Upper lobe of right lung (tissue), 1 donor: ENCODE data around the gene DPP10. TPM values are rescaled to one million over a fixed set of nuclear protein-coding genes. Genes with fewer than 3 reads are reported as not detected.

Experiments used
- ATAC-seq: fragments of 200-7000 bp; cut with Tn5 transposase; one replicate; pipeline ENCODE4 v1.9.1; 2020; ENCODE audit warnings: mild to moderate bottlenecking, moderate library complexity
- DNase-seq: peaks from one replicate; pipeline ENCODE4 v3.0.0-alpha.2; 2020
- H3K27ac ChIP-seq: fragments of 200-600 bp; one replicate; pipeline ENCODE4 v1.8.0; 2022
- H3K27me3 ChIP-seq: fragments of 200-600 bp; one replicate; pipeline ENCODE4 v1.8.0; 2022; ENCODE audit warnings: mild to moderate bottlenecking
- H3K36me3 ChIP-seq: fragments of 200-600 bp; one replicate; pipeline ENCODE4 v1.8.0; 2022
- H3K4me1 ChIP-seq: fragments of 200-600 bp; one replicate; pipeline ENCODE4 v1.8.0; 2022
- H3K4me3 ChIP-seq: fragments of 200-600 bp; one replicate; pipeline ENCODE4 v1.8.0; 2022; ENCODE audit warnings: mild to moderate bottlenecking
- H3K9me3 ChIP-seq: fragments of 200-600 bp; one replicate; pipeline ENCODE4 v1.8.0; 2022
- CTCF ChIP-seq: fragments of 200-600 bp; IDR thresholded peaks from one replicate; pipeline ENCODE4 v1.8.0; 2022; ENCODE audit warnings: antibody characterized with exemption
- intact Hi-C: fragments of 100-400 bp; cut with DNase I; formaldehyde crosslinking; loops from one replicate; pipeline ENCODE4 v1.11.0; 2022
- total RNA-seq: library from RNA; stranded (reverse); fragmentation: NEBNext Ultra II Directional; extraction: Animal tissue kit (Norgen Biotek cat#: 25700); gene quantifications from one replicate; pipeline ENCODE4 v1.2.1, GENCODE V29; 2021
- donor health status: DM: no; HTN: yes; CAD: no; lungs with severe emphysema.

DPP10 gene
- total RNA-seq, 1 donor from 2014 or later, result 1.0 TPM

- no peaks in the 10 kb centered on the region for H3K4me1 ChIP-seq
- no peaks in the 10 kb centered on the region for H3K27me3 ChIP-seq
- no peak overlapping the region for H3K4me3 ChIP-seq
- intact Hi-C loops, result no loop called here
- no peaks in the 10 kb centered on the region for H3K36me3 ChIP-seq
- TF ChIP-seq CTCF, result no peak
- H3K9me3 ChIP-seq, result no peaks in the 10 kb centered on the region
- DNase-seq (no peak), ATAC-seq (no peak)
- H3K27ac ChIP-seq, result no peak overlapping the region
Measured at GRCh38 chr2:115214050-115214449, 771.6 kb downstream of the DPP10 start.

GRCh38 chr2:115219296-115219695, 776.9 kb downstream of the DPP10 start:
- H3K27me3 ChIP-seq, result no peaks in the 10 kb centered on the region
- H3K4me1 ChIP-seq, result no peaks in the 10 kb centered on the region
- H3K27ac ChIP-seq, result no peak overlapping the region
- ATAC-seq (no peak), DNase-seq (no peak)
- no peak overlapping the region for H3K4me3 ChIP-seq
- no peaks in the 10 kb centered on the region for H3K36me3 ChIP-seq
- no peak for TF ChIP-seq CTCF
- intact Hi-C loops, result no loop called here
- no peaks in the 10 kb centered on the region for H3K9me3 ChIP-seq

GRCh38 chr2:115234186-115234585, 791.7 kb downstream of the DPP10 start:
- ATAC-seq, result no peak
- Histone ChIP-seq H3K27ac (no peak overlapping the region), H3K4me1 (no peaks in the 10 kb centered on the region), H3K36me3 (no peaks in the 10 kb centered on the region), H3K27me3 (no peaks in the 10 kb centered on the region), H3K9me3 (no peaks in the 10 kb centered on the region), H3K4me3 (no peak overlapping the region)
- no peak for TF ChIP-seq CTCF
- intact Hi-C loops, result no loop called here
- no peak for DNase-seq

DNA sequence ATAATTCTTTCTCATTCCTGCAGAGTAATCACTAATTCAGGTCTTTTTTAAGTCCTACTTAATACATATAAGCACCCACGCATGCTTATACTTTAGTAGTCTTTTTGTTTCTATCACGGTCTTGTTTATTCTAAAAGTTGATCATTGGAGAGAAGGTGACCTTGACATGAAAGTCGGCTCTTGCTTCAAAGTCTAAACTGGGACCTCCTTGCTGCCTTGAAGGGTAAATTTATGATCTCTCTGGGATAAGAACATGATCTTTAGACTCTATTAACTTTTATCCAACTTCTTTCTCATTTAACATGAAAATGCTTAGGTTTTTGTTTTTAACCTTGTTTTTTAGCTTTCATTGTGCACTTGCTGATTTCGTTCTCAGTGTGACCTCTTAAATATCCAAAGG, 792.3 kb downstream of the DPP10 start:
- H3K4me3 ChIP-seq, result no peak overlapping the region
- ATAC-seq (no peak), DNase-seq (no peak)
- TF ChIP-seq CTCF, result no peak
- H3K27me3 ChIP-seq, result no peaks in the 10 kb centered on the region
- no peaks in the 10 kb centered on the region for H3K4me1 ChIP-seq
- H3K36me3 ChIP-seq, result no peaks in the 10 kb centered on the region
- intact Hi-C loops, result no loop called here
- no peaks in the 10 kb centered on the region for H3K9me3 ChIP-seq
- H3K27ac ChIP-seq, result no peak overlapping the region

DNA sequence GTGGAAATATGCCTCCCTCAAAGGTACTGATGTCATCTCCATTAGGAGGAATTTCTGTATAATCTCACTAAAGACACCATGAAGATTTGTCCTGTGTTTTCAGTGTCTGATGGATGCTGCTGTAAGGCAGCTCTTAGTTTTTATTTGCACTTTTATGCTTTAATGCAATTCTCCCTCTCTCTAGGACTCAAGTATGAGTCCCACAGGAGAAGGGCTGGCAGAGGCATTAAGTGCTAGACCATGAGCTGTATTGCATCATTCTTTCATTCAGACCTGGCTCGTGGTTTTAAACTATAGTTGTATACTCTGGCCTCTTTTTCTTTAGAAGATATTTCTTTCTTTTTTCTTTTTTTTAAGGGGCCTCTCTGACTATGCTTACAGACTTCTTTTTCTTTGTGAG, 805.6 kb downstream of the DPP10 start:
- Histone ChIP-seq H3K4me1 (no peaks in the 10 kb centered on the region), H3K27ac (no peak overlapping the region), H3K9me3 (no peaks in the 10 kb centered on the region), H3K27me3 (no peaks in the 10 kb centered on the region), H3K36me3 (no peaks in the 10 kb centered on the region), H3K4me3 (no peak overlapping the region)
- TF ChIP-seq CTCF, result no peak
- DNase-seq, result no peak
- ATAC-seq, result no peak
- intact Hi-C loops, result no loop called here

GRCh38 chr2:115277366-115277765, 834.9 kb downstream of the DPP10 start:
- no peak for TF ChIP-seq CTCF
- no peaks in the 10 kb centered on the region for H3K9me3 ChIP-seq
- intact Hi-C loops, result no loop called here
- H3K36me3 ChIP-seq, result no peaks in the 10 kb centered on the region
- H3K4me1 ChIP-seq, result no peaks in the 10 kb centered on the region
- H3K27ac ChIP-seq, result no peak overlapping the region
- ATAC-seq (no peak), DNase-seq (no peak)
- H3K4me3 ChIP-seq, result no peak overlapping the region
- H3K27me3 ChIP-seq, result no peaks in the 10 kb centered on the region
